NCI-H146 (cell line): ENCODE measurements around the gene SIRPG.
"Not testable (repeated sequence)": the region's sequence is repeated elsewhere in the genome, so short reads cannot be mapped to it uniquely, and the experiment has no call there.

Experiments
- DNase-seq: peaks from one replicate; lab custom pipeline; 2025; lab: John Stamatoyannopoulos, UW

The SIRPG gene

DNA sequence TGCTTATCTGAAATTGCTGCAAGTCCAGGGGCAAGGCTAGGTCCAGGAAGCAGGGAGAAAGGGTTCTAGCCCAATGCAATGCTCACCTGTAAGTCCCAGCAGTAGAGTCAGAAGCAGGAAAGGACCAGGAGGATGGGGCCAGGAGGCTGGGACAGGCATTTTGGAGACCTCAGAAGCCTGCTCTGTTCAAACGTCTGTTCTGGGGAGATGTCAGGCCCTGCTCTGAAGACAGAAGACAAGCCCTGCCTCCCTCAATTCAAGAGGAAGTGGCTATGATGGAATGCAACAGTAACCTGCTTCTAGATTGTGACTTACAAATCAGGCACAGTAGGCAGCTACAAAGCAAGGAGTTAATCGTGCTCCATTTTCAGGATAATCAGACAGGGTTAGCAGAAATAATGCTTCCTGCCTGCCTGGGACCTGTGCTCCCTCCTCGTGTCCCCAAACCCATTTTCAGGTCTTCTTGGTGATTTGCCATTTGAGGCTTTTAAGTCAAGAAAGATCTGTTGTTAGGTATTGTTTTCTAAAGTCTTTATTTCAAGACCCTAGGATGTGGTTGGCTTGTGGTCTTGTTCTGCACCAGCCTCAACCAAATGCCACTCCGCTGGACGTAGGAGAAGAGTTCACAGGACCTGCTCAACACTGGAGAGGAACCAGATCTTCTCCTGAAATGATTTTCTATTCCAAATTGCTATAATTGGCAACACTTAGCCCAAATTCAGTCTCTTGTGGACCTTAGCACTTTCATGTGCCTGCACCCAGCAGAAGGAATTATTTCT is at the start of gene SIRPG:
Gene SIRPG, minus strand, starts transcription at position 224 of the 779 bp plus-strand sequence. Its CDS starts 65 bp downstream, at position 159.
- no peak for DNase-seq

DNA sequence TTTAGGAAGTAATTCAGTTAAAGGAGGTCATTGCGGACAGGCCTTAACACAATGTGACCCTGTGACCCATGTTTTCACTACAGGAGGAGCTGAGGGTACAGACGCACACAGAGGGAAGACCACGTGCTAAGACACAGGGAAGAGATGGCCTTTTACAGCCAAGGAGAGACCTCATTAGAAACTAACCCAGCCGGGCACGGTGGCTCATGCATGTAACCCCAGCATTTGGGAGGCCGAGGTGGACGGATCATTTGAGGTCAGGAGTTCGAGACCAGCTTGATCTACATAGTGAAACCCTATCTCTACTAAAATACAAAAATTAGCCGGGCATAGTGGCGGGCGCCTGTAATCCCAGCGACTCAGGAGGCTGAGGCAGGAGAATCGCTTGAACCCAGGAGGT is 49.3 kb upstream of the SIRPG start:
- DNase-seq: not testable (repeated sequence)

DNA sequence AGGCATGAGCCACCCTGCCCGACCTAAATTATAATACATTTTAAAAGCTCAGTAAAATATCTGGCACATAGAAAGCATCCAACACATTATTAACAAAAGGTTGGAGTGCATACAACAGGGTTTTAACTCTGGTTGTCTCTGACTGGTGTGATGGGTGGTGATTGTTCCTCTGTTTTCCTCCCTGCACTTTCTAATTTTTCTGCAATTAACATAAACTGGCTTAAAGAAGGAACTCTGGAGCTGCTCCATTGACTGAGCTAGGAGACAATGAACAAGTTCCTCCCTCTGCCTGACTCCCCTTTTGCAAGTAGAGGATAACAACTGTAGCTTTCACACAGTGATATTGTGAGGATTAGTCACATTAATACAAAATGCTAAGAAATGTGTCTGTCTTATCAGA is 48.5 kb upstream of the SIRPG start:
- DNase-seq: no peak

DNA sequence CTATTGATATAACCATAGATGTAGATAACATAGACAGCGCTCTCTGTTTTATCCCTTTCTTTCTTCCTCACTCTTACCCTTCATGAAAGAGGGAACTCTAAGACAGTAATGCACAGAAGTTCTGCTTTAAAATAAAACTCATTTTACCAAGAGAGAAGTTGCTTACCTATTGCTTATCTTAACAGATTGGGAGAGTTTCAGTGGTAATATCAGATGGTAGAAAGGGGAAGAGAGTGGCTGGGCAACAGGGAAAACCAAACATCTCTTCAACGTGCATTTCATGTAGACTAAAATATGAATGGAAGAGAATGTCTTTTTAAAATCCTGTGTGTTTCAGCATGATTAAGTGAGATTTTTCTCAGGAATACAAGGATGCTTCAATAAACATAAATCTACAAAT is 45.3 kb upstream of the SIRPG start:
- no peak for DNase-seq

DNA sequence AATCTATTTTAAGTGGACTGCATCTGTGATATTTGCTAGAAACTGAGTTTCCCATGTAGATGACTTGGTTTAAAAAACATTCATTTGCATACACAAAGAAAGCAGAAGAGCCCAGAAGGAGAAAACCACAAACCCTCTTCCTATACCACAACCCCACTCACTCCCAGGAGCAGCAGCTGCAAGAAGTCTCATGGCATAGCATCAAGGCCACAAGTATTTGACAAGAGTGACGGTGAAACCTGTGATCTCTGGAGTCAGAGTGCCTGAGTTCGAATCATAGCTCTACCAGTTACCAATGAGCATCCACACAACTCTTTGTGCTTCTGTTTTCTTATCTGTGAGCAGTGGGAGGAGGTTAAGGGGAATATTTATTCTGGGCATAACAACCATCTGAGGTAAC is 44.7 kb upstream of the SIRPG start:
- DNase-seq: no peak

DNA sequence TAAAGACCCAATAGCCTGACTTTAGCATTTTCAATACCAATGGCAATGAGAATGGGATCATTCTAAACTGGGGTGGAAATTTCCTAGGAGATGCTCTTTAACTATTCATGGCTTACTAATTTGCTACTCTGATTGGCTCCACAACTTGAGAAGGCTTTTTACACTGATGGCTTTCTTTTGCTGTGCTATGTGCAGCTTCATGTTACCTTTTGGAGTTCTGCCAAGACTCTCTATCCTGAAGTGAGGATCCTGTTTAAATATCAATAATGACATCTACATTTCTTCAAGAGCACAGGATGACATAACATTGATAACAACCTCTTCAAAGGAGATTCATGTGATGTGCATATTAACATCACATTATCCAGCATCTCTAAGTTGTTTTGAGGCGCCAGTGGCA is 43.4 kb upstream of the SIRPG start:
- DNase-seq: no peak

DNA sequence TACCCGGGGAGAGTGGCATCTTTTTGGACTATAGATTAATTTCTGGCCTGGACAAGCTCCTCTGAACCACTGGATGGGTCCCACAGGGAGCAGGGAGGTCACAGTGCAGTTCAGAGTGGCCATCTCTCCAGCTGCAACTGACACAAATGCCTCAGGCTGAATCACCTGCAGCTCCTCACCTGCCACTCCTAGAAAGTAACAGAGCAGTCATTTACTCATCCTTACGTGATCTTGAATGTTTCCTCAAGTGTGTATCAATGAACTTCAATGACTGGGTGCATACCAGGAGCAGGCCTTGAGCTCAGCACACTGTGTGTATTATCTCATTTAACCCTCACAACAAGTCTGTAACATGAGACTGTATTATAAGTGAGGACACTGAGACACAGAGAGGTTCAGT is 40.0 kb upstream of the SIRPG start:
- no peak for DNase-seq

DNA sequence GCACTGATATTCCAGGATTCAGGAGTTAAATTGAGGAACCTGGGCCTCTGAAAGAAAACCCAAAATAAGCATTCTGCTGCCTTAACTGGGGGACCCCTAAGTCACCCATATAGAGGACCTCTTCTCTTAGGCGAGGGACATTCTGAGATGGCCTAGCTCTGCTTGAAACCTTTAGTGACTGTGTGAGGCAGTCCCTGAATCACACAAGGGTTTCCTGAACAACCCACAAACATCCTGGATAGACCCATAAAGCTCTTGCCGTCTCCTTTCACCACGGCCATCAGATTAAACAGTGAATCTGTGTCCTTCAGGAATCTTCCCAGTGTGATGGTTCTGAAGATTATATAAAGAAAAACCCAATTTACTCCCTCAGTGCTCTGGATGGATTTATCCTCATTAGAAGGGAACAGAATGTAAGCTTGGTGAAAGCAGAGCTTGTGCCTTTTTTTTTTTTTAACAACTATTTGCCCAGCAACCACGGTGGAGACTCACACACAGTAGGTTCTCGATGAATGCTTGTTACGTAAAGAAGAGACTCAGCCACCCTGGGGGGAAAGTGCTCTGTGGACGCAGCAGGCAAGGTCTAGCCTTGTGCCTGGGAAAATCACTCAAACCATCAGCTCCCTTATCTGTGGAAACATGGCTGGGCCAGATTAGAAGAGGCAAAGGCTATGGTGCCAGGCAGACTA is 39.1 kb upstream of the SIRPG start:
- DNase-seq: no peak

DNA sequence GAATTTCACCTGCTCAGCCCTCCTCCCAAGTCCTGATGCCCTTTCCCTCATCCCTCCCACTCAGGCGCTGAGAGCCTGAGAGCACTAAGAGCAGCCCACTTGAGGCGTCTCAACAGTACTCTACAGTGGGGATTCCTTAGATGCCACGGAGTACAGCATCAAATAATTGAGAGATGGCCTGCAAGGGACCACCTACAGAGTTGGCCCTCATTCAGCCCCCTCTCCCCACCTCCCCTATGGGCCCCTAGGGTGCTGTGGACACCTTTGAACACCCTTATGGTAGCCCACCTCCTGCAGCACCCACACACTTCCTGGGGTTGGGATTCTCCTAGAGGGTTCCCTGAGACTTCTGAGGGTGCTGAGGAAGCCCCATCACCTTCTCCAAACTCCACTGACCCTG is 37.1 kb upstream of the SIRPG start:
- DNase-seq: no peak

DNA sequence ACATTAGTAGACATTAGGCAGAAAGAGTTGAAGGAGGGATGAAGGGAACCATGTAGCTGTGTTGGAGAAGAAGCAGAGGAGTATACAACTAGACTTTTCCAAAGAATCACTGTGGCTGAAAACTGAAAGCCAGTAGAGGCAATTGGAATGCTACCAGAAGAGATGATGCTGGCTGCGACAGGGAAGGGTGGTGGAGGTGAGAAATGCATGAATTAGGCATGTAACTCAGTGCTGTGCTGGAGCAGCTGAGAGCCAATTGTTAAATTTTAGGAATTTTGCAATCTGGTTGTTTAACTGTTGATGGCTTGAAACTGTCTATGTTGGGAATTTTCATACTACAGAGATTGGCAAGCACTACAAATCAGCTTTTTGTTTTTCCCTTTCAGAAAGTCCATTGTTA is 35.8 kb upstream of the SIRPG start:
- no peak for DNase-seq

DNA sequence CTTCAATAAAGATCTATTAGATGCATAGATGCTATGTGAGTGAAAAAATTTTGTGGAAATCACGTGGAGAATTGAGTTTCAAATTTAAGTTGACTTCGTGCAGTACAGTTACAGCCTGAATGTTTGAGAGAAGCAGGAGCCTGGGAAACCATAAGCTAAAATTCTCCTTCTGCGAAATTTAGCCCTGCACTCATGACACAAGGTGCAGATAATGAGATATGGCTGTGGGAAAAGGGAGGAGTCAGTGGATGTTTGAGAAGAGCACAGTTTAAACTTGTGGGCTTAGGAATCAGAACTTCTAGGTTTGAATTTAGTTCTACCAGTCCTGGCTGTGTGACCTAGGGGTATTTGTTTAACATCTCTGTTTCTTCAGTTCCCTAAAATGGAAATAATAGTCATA is 32.1 kb upstream of the SIRPG start:
- DNase-seq: no peak

DNA sequence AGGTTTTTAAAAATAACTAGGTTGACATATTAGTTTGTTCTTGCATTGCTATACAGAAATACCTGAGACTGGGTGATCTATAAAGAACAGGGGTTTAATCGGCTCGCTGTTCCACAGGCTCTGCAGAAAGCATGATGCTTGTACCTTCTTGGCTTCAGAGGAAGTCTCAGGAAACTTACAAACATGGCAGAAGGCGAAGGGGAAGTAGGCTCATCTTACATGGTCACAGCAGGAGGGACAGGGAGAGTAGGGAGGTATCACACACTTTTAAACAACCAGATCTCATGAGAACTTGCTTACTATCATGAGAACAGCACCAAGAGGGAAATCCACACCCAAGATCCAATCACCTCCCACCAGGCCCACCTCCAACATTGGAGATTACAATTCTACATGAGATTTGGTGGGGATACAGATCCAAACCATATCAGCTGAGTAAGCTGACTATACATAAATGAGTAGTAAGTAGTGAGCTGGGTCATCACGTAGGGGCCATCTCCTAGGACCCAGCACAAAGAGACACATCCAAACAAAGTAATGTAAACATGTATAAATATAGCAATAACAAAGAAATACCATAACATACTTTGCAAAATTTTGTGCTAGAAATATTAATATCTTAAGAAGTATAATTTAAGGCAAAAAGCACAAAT is 31.4 kb upstream of the SIRPG start:
- no peak for DNase-seq

DNA sequence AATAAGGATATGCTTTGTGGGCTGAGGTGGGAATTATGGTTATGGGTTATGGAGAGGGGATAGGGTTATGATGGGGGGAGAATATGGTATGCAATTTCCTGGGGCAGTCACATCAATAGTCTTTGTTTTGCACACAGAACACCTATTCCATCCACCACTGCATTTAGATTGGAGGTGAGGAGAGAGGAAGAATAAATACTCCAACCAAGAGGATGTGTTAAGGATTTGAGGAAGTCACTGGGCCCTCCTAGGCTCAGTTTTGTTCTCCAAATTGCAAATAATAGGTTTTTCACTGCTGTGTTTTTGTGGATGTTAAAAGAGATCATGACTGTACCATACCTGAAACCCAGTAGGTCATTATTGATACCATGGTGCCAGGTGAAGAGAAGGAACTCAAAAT is 29.5 kb upstream of the SIRPG start:
- no peak for DNase-seq

DNA sequence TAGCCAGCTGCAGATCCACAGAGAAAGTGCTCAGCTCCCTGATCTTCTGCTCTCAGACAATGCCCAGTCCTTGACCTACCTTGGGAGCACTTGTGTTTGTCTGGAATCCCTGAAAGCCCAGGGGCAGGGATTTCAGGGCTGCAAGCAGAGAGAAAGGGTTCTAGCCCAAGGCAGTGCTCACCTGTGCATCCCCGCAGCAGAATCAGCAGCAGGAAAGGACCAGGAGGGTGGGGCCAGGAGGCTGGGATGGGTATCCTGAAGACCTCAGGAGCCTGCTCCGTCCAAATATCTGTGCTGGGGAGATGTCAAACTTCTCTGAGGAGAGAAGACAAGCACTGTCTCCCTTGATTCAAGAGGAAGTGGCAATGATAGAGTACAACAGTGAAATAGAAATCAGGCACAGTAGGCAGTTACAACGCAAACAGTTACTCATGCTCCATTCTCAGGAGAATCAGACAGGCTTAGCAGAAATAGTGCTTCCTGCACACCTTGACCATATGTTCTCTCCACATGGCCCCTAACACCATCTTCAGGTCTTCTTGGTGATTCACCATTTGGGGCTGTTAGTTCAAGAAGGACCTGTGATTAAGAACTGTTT is 28.7 kb upstream of the SIRPG start:
- no peak for DNase-seq

DNA sequence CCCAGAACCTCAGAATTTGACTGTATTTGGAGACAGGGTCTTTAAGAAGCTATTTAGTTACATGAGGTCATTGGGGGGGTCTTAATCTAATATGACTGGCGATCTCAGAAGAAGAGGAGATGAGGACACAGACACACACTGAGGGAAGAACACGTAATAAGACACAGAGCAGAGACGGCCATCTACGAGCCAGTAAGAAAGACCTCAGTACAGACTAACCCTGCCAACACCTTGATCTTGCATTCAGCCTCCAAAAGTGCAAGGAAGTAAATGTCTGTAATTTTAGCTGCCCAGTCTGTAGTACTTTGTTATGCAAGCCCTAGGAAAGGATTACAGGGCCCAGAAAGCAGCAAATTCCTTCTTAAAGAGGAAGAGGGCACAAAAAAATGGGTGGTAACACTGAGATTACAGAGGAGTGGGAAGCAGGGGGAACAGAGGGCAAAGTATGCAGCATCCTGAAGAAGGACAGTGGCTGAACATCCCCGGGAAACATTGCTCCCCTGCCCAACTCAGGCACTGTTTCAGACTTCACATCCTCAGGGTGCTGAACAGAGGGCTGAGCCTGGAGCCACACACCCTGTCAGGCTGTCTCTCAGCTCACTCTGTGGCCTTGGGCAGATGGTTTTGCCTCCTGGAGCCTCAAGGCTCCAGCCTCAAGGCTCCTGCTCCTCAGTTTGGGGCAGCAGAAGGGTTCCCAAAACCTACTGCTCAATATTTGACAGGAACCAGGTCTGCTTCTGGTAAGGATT is 27.9 kb upstream of the SIRPG start:
- DNase-seq: no peak

DNA sequence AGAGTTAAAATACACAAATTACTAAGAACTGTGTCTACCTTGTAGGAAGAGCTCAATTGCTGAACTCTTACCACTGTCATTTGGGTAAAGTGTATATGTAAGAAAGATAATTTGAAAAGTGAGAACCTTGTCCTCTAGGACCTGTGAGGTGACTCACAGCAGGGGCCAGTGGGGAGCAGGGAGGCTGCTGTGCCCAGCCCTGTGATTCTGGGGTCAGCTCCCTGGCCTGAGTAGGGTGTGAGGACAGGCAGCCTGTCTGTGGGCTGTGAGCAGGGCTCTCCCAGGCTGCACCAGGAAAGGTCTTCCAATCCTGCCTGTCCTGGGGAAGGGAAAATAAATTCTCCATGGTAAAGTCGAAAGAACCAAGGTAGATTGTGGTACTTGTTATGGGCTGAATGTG is 27.3 kb upstream of the SIRPG start:
- no peak for DNase-seq

DNA sequence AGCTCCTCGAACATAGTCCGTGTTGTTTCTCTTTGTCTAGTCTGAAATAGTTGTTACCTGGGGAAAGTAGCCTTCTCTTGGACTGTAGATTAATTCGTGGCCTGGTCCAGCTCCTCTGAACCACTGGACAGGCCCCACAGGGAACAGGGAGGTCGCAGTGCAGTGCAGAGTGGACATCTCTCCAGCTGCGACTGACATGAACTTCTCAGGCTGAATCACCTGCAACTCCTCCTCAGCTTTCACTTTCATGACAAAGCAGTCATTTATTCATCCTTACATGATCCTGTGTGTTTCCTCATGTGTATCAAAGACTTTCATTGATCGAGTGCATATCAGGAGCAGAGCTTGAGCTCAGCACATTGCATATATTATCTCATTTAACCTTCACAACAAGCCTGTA is 19.1 kb upstream of the SIRPG start:
- no peak for DNase-seq

DNA sequence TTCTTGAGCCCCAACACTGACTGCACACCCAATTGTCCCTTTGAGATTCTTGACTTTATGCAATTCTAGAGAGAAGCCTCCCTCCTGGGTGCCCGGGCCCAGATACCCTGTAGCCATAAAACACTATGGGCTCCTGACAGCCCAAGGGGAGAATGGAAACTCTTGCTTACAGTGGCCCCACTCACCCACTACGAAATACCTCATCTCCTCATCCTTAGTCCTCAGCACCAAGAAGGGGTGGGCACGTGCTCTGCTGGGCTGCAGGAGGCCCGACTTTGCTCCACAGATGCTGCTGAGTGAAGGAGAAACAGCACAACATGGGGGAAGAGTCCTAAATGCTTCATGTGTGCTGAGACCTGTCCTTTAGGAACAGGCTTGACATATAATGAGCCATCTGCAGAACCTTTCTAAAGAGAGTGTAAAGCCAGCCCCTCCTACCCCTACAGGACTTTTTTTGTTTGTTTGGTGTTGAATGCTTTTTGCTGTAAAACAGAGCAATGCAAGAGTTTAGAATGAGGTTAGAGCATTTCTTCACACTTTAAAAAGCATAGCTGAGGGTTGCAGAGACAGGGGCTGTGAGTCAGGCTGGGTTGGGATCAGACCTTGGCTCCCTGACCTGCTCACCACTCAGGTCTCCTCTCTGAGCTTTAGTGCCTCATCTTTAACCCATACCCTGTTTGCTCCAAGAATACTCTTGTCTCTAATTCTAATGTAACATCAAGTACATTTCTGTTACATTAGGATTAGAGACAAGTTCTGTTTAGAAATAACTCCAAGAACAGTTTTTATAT is 17.6 kb upstream of the SIRPG start:
- DNase-seq: no peak

DNA sequence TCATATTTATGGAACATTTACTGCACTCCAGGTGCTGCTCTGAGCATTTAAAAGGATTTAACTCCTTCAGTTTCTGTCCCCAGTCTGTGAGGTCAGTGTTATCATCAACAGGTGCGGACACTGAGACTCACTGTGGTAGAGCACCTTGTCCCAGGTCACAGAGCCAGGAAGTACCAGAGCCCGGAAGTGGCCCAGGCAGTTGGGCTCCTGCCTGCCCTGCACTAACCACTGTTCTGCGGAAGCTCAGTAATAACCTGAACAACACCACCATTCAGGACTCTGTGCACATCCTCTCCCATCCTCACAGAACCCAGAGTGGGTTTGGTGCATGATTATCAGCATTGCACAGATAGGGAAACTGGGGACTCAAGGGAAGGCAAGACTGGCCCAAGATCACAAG is 16.8 kb upstream of the SIRPG start:
- no peak for DNase-seq

DNA sequence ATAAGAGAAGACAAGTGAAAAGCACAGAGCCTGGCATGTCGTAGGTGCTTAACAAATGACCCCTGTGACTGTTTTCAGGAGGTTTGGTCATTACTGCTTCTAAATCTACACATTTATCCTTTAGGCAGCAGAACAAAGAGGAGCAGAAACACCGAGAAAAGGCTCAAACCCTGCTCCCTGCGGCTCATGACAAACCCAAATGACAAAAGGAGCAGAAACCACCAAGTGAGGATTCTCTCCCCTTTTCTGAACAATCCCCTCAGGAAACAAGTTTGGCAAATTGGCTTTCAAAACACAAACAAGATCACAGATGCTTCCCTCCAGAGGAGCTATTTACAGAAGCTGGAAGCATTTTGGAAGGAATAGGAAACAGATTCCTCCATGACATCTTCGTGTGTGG is 15.8 kb upstream of the SIRPG start:
- no peak for DNase-seq

DNA sequence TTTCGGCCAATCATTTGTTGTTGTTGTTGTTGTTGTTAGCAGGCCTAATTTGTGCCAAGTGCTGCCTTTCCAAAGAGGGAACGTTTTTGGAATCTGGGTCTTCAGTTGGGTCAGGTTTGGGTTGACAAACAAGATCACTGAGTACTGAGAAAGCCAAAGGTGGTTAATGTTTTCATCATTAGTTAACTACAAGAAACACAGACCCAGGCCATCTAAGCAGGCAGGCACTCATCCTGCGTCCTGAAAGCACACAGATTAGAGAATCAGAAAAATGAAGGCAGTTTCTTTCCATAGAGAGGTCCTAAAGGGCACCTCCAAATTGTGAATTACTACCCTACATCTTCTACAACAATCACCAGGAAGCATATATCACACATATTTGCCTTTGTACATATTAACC is 15.1 kb upstream of the SIRPG start:
- no peak for DNase-seq
